Measurements from ENCODE around the gene SYNRG.

GRCh38 chr17:37592291-37592690 is 16.9 kb downstream of the SYNRG start:
- no peak for TF ChIP-seq FOXP2 (optimal IDR thresholded peaks at IDR 0.05; ENCODE audit: control extremely low read depth, extremely low read length, insufficient read depth)
- TF ChIP-seq EZH2 (IDR thresholded peaks at IDR 0.05): no peak
- TF ChIP-seq POLR2AphosphoS5 (IDR thresholded peaks at IDR 0.05; ENCODE audit: borderline replicate concordance, low read depth, low read length): no peak

Data from SK-N-MC (cell line).